Stimulated activated CD8-positive, alpha-beta memory T cell treated with anti-CD3 and anti-CD28 coated beads, Interleukin-12 subunit alpha, Interleukin-12 subunit beta, amount 100 ng/mL, for 24 hours (primary cell): ENCODE results near the gene MGMT.
"Not testable (repeated sequence)": the region's sequence is repeated elsewhere in the genome, so short reads cannot be mapped to it uniquely, and the experiment has no call there.

Source experiments
- DNase-seq: peaks from one replicate; pipeline ENCODE4 v3.0.0-alpha.2; 2020; ENCODE audit errors: extremely low read depth

The MGMT gene

DNA sequence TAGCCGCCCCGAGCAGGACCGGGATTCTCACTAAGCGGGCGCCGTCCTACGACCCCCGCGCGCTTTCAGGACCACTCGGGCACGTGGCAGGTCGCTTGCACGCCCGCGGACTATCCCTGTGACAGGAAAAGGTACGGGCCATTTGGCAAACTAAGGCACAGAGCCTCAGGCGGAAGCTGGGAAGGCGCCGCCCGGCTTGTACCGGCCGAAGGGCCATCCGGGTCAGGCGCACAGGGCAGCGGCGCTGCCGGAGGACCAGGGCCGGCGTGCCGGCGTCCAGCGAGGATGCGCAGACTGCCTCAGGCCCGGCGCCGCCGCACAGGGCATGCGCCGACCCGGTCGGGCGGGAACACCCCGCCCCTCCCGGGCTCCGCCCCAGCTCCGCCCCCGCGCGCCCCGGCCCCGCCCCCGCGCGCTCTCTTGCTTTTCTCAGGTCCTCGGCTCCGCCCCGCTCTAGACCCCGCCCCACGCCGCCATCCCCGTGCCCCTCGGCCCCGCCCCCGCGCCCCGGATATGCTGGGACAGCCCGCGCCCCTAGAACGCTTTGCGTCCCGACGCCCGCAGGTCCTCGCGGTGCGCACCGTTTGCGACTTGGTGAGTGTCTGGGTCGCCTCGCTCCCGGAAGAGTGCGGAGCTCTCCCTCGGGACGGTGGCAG is at the start of gene MGMT:
TSS of gene MGMT (plus strand) at position 539 of the 656 bp plus-strand sequence.
- DNase-seq, result peak; percentile 99

DNA sequence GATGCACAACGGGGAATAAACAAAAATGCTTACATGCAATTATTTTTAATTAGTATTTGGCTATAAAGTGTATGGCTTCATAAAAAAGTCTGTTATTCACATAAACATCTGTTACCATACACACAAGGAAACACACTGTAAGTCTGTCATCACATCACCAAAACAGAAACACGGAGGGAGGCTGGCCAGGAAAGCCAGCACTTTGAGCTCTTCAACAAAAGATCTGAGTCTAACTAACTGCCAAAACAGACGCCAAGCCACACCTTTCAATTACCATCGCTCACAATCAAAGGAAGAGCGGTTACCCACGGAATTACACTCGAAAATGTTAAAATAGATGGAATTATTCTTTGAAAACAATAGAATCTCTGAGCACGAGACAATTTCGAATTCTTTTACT is 49.2 kb upstream of the MGMT start:
- DNase-seq, result no peak

DNA sequence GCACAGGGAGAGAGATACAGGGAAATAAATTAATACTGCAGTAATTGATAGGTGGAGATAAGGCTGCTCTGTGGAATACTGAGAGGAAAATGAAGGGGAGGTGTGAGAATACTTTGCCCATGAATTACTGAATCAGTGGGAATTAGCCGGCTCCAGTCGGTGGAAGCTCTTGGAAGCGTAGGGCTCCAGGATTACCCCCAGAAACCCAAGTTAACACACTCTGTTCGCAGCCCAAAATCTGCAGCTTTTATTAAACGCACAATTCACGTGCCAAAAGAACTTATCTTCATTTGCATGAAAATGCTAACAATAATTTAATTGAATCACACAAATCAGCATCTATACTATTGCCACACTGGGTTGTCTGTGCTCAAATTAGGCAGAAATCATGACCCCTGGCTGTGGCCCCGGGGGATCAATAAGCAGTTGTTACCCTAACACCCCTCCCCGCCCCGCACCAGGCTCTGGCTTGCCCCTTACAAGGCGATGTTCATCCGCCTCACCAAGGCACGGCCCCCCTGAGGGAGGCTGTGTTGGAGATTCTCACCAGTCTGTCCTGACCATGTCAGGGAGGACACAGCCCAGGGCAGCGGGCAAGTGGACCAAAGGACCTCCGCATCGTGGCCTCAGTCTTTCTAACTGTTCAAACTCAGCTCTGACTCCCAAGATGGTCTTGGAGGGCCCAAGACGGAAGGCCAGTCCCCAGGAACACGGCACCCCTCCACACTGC is 48.4 kb upstream of the MGMT start:
- no peak for DNase-seq

DNA sequence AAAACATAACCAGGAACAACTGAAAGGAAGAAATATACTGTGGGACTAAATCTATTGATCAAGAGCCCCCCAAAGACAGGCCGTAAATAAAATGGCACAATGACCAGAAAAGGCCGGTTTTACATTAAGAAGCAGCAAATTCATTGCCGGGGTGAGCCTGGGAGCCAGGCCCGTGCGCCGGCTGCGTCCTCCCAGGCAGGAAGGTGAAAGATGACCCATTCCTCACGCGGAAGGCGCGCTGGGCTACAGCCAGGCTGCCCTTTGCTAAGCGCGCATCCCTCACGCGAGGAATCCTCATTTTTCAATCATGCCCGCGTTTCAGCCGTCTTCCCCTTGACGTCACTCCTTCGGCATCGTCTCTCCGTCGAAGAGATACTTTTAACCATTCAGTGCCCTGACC is 47.6 kb upstream of the MGMT start:
- no peak for DNase-seq

DNA sequence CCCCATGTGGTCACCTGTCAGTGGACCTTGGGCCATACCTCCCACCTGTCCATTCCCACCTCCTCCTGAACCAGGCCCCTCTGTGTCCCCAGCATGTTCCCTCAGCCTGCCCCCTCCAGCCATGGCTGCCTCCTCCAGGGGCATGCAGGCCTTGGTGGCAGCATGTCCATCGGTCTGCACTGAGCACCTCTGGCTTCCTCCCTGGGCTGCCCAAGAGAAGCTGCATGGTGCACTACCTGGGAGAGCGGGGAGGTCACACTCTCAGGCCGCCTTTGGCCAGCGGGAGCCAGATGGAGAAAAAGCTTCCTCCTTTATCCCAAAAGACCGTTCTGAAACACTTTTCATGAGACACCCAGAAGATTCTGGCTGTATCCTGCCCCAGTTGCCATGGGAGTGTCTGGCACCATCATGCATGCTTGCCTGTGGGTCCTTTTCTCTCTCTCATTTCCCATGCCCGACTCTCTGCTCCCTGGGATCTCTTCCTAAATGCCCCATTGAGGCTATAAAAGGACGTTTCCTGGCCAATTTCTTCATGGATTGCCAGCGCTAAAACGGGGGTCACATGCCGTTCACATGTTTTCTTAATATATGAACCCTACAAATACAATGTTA is 45.5 kb upstream of the MGMT start:
- no peak for DNase-seq

DNA sequence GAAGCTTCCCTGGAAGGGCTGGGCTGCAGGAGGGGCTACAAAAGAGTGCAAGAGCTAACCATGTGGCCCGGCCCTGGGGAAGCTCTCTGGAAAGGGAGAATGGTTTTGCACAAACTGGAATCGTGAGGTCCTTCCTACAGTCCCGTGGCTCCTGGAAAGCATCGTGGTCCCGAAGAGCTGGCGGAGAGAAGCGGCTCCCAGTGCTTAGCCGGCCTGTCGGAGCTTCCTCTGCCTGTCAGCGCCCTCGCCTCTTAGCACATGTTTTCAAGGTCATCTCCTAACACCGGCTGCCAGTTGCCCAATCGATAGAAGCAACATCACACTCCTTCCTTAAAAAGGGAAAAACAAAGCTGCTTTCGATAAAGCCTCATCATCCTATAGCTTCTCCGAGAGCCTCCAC is 42.1 kb upstream of the MGMT start:
- no peak for DNase-seq

DNA sequence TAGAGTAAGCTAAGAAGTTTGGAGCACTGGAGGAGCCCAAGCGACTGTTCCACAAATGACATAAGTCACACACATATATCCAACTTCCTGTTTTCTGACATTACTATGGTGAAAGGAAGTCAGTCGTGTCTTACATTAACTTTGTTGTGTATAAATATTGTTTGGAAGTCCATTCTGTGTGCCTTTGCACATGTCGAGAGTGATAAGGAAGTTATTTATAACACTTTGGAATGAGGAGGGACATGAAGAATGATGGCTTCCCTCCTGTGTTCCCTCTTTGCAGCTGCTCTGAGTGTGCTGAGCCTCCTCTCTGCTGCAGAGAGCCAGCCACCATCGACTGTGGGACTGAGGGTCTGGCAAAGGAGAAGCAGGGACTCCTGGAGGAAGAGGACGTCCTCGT is 40.4 kb upstream of the MGMT start:
- DNase-seq, result no peak

DNA sequence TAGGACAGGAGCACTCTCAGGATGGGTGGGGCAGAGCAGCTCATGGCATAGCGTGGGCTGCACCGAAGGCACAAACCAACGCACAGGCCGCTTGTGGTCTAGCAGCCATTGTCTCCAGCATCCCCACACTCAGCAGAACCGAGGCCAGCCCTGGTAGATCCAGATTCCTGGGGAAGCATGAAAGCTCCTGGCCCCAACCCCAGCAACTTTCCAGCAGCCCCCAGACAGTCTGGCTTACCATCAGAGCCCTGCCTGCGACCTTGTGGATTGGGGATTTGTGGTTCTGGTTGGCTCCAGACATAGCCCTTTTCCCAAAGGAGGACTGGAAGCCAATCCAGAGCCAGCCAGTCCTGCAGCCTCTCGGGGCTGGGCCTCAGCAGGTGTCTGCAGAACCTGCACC is 33.8 kb upstream of the MGMT start:
- DNase-seq, result no peak

DNA sequence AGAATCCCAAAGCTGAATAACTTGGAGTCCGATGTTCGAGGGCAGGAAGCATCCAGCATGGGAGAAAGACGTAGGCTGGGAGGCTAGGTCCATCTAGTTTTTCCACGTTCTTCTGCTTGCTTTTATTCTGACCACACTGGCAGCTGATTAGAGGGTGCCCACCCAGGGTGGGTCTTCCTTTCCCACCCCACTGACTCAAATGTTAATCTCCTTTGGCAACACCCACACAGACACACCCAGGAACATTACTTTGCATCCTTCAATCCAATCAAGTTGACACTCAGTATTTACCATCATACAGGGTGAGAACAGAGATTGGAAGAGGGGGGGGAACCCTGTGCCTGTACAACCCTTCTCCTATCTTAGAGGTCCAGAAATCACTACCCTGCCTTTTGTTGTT is 31.3 kb upstream of the MGMT start:
- not testable (repeated sequence) for DNase-seq

DNA sequence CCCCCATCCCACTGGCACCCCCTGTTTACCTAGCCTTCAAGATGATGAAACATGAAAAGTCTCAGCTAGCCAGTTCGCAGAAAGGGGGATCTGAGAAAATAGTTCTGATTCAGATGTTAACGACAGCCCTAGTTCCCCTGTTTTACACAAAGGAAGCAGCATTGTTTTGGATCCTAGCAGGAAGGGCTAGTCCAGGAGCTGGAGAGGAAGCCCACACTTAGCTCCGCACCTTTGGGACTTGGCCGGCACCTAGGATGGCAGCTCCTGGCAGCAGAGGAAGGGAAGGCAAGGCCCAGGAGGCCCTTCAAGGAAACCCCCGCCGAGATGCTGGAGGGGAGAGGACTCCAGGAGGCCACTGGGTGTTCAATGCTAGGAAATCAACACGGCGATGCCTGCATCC is 29.0 kb upstream of the MGMT start:
- DNase-seq, result no peak

DNA sequence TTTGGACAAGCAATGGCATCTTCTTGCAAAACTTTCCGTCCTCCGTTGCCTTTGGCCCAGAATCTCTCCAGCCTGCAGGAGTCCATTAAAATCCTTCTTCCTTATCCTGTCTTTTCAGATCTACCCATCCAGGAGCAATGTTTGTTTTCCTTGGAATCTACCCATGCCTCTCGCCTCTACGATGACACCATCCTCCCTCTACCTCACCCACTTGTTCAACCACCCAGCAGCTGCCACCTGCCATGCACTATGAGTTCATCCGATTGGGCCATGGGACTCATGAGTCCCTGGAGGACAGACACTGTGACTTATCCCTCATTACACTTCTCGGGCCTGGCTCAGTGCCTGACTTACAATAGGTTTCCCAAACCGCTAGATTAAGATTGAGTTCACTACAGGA is 26.8 kb upstream of the MGMT start:
- no peak for DNase-seq

DNA sequence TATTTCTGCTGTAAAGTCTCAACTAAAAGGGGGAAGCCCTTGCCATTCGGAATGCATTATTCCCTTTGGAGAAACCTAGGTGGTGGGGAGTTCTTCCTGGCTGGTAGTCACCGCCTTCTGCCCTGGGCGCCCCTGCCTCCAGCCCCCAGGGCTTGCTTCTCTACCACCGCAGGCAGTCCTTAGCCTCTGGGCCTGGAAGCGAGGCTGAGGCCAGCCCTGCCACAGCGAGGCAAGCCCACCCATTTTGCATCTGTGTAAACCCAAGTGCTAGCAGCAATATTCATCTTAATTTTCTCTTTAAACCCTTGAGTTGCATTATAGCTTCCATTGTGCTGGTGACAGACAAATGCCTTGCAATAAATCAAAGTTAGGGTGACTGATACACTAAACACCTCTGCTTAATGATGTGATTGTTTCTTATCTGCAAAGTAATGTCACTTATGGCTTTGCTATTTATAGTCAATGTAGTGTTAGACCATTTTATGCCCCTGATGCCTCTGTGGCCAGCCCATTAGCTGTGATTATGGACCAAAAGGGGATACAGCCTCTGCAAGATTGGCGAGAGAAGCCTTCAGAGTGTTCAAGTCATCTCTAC is 26.2 kb upstream of the MGMT start:
- no peak for DNase-seq

DNA sequence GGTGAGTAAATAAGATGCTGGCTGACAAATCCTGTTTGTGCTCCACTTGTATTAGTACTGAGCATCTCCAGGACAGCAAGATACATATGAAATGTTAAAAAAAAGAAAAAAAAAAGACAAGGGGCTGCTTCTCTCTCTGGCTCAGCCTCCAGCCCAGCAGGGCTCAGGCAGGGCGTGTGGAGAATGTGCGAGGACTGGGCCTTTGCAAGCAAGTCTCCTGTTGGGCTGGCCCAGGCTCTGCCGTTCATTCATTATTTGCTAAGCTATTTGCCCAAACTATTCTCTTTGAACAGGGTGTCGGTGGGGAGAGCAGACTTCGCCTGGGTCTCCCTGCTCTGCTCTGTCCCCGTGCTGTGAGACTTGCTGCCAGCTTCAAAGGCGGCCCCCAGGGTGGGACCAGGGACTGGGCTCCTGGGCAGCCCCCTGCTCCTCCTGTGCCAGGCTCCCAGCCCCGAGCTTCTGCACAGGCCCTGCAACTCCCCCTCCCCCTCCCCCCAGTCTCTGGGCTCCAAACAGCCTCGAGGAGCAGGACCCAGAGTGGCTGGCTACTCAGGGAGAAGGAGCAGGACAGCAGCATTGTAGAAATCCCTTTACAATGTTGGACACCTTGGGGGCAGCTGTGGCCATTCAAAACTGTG is 25.6 kb upstream of the MGMT start:
- DNase-seq, result no peak

DNA sequence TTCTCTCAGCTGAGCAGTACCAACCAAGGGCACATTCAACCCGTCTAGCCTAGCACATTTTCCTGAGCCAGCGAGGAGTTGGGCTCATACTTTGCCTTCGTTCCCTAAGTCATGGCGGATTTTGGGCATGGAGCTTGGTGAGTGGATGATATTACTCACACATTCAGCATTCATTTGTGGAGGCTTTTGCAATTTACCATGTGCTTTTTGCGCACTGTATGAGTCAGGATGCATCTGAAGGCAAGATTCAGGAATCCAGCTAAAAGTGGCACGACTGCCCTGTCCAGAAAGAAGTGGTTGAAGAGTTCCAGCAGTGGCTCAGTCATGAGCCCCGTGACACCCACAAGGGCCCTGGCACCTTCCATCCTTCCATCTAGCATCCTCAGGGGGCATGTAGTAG is 24.2 kb upstream of the MGMT start:
- no peak for DNase-seq

DNA sequence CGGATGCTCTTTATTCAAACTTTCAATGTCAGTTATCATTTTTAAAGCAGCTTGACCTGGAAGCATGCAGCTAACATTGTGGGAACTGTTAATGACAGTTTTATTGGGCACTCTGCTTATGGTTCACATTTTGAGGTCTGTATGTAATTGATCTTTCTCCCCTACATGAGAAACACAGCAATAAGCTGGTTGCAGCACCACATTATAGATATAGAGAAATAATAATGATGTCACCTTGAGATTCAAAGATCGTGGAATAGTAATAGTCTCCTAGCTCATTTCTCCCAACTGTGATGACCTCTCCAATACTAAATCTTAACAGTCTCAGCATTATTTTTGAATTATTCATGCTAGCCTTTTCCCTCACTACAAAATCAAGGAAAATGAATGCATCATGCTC is 22.7 kb upstream of the MGMT start:
- DNase-seq, result no peak

DNA sequence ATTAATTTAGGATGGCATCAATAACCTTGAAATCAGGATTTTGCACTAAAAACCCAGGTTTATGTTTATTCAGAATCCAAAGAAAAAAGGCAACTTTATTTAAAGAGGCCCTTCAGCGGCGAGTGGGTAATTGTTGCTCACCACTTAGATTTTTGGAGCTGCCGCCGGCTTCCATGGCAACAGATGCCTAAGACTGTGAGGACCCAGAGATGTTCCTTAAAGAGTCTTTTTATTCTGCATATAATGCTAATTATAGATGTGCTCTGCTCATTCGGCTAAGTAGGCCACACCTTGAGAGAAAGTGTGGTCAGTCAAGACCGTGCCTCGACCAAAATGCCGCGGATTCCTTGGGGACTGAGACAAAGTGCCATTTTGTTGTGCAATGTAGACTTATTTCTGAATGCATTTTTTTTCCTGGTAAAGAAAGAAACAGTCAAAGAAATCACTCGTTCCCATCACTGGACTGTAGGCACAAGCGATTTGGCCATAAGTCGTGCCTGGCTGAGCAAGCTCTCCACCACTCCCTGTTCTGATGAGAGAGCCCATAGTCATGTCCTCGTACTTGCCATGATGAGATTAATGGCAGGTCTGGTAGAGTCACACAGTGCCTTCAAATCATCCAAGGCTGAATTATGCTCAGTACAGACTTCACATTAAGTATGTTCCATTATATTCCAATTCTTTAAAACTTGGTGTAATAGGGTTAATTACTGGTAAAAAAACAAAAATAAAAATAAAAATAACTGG is 21.4 kb upstream of the MGMT start:
- DNase-seq, result no peak

DNA sequence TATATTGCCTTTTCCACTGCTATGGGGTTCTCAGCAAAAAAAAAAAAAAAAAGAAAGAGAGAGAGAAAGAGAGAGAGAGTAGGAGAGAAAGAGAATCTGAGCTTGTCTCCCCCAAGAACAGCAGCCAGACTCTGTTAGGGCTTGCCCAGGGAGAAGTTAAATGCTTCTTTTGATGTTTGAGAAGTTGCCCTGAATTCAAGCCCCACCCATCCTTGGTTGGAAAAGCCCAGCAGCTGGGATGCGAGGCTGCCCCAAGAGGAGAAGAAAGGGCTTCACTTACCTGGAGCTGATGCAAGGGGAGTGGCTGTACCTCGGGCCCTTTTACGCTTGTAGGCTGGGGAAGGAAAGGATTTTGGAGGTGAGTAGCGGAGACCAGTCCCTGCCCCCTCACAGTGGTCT is 20.9 kb upstream of the MGMT start:
- no peak for DNase-seq

DNA sequence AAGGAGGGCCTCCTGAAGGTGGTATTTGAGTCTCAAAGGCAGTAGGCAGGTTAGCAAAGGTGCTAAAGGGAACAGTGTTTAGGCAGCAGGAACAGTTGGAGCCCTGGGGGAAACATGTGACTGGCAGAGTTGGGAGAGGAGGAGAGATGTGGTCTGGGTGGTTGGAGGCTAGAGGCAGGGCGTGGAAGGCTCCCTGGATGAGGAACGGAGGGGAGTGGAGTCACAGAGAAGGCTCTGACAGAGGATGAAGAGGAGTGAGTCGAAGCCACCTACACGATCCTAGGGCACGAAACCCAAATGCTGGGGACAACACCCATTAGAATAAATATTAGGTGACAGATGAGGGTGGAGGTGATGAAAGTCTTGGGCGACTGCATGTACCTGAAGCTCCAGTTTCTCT is 19.6 kb upstream of the MGMT start:
- DNase-seq, result no peak

DNA sequence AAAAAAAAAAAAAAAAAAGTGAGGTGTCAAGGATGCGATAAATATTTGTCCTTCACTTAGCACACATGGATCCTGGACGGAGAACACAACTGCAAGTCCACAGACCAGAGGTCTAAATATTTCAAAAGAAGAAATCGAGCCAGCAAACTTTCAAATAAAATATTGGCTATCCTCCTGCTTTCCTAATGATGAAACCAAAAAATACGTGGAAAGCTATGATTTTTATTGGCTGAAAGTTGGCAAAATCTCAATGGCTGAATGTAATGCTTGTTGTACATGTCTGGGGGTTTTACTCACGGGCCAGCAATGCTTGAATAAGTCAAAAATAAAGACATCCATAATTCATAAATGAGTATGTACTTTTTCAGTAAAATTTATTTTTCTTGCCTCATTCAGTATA is 19.0 kb upstream of the MGMT start:
- no peak for DNase-seq

DNA sequence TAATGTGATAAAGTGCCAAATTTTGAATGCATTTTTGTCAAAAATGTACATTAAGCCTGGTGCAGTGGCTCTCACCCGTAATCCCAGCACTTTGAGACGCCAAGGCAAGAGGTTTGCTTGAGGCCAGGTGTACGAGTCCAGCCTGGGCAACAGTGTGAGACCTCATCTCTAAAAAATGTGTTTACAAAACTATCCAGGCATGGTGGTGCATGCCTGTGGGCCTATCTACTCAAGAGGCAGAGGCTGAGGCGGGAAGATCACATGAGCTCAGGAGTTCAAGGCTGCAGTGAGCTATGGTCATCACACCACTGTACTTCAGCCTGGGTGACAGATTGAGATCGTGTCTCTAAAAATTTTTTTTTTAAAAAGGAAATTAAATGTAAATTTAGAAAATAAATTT is 18.5 kb upstream of the MGMT start:
- no peak for DNase-seq

DNA sequence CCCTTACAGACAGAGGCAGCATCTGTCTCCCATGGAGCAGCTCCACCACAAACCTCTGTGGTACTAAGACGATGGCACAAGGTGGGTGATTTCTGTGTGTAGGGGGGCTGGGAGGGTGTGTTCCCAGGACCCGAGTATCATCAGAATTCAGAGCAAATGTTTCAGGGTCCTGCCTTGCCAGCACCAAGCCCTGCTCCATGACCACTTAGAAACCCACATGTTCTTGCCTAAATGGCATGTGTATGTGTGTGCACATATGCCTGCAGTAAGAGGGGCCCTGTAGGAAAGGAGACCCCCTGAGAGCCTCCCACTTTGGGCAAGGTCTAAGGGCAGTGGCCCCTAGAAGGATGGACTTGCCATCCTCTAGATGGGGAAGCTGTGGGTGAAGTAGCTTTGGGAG is 17.1 kb upstream of the MGMT start:
- no peak for DNase-seq

DNA sequence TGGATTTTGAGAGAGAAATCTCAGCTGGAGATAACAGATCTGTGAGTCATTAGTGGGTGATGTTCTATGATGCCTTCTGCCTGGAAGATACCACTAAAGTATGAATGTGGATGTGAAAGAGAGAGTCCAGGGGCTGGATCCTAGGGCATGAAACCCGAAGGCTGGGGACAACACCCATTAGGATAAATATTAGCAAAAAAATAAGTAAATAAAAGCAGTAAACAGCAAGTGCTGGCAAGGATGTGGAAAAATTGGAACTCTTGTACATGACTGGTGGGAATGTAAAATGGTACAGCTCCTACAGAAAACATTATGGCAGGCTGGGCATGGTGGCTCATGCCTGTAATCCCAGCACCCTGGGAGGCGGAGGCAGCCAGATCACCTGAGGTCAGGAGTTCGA is 16.6 kb upstream of the MGMT start:
- no peak for DNase-seq
